PC-9 (cell line): ENCODE measurements around the gene PIGC.
A peak's percentile ranks its signal among the peaks of the same experiment; 100 is the strongest.

Experiments
- EZH2 ChIP-seq: fragments of 200-600 bp; sonication (generic); IDR thresholded peaks from 2 replicates; pipeline ENCODE4 v1.8.0; 2017; ENCODE audit warnings: antibody characterized with exemption, low read depth
- TF ChIP-seq, protein P1 (sequence below): fragments of 200-600 bp; sonication (generic); conservative IDR thresholded peaks from 2 replicates; pipeline ENCODE4 v1.6.1; 2017; ENCODE audit warnings: mixed run types, antibody characterized with exemption, mild to moderate bottlenecking, moderate library complexity

DNA sequence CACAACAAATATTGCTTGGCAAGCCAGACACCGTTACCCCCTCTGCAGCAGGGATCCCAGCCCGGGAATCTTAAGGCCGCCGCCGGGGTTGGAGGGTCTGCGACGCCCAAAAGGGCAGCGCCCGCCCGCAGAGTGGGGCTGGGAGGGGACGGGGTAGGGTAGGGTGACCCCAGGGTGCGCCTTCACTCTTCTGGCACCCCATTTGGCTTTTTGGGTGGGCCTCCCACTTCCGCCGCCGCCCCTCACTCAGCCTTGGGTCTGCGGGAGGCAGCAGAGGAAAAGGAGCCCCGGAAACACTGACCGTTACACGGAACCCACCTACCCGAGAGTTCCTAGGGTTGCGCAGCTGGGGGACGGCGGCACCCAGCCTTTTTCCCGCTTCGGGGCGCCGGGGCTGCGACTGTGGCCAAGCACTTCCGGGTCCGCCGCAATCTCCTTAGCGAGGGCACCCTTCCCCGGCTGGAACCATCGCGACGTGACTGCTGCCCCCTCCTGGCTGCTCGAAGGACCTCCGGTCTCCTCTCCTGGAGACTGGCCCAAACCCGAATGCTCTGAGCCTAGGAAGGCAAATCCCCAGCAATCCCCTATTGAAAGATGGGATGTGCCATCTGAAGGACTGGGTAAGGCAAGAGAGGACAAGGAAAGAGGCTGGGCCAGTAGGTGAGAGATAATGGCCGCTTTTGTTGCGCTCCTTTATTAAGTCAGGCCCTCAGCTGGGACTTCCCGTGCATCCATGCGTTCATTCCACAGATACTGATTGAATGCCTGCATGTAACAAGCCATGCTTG lies at the start of gene PIGC:
- TF ChIP-seq, protein P1, sequence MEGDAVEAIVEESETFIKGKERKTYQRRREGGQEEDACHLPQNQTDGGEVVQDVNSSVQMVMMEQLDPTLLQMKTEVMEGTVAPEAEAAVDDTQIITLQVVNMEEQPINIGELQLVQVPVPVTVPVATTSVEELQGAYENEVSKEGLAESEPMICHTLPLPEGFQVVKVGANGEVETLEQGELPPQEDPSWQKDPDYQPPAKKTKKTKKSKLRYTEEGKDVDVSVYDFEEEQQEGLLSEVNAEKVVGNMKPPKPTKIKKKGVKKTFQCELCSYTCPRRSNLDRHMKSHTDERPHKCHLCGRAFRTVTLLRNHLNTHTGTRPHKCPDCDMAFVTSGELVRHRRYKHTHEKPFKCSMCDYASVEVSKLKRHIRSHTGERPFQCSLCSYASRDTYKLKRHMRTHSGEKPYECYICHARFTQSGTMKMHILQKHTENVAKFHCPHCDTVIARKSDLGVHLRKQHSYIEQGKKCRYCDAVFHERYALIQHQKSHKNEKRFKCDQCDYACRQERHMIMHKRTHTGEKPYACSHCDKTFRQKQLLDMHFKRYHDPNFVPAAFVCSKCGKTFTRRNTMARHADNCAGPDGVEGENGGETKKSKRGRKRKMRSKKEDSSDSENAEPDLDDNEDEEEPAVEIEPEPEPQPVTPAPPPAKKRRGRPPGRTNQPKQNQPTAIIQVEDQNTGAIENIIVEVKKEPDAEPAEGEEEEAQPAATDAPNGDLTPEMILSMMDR, result peak; percentile 89
- no peak for TF ChIP-seq EZH2
